Stimulated activated effector memory CD8-positive, alpha-beta T cell treated with anti-CD3 and anti-CD28 coated beads, Interleukin-12 subunit alpha, Interleukin-12 subunit beta, amount 100 ng/mL, for 72 hours (primary cell): ENCODE data around the gene SLC30A2.

Experiments
- ATAC-seq: fragments of 150-1000 bp; cut with Tn5 transposase; 2 replicates; pipeline ENCODE4 v1.10.0; 2021
- DNase-seq, 2 donors: peaks; one replicate each; pipeline ENCODE4 v3.0.0; 2021 to 2022; ENCODE audit warnings: low spot score in 2 of 2
- H3K27ac Mint-ChIP-seq: one replicate; pipeline ENCODE4 v1.8.0; 2022; ENCODE audit warnings: mild to moderate bottlenecking, mixed read lengths
- H3K36me3 Mint-ChIP-seq: one replicate; pipeline ENCODE4 v1.8.0; 2022; ENCODE audit warnings: mild to moderate bottlenecking, mixed read lengths
- H3K4me1 Mint-ChIP-seq: one replicate; pipeline ENCODE4 v1.8.0; 2022; ENCODE audit warnings: mixed read lengths
- H3K4me3 Mint-ChIP-seq: one replicate; pipeline ENCODE4 v1.8.0; 2022; ENCODE audit warnings: mild to moderate bottlenecking, mixed read lengths
- H3K9me3 Mint-ChIP-seq: one replicate; pipeline ENCODE4 v1.8.0; 2022; ENCODE audit warnings: mixed read lengths

The SLC30A2 gene

GRCh38 chr1:26078286-26079177 lies 32.6 kb upstream of the SLC30A2 start:
- no peak overlapping the region for H3K4me3 Mint-ChIP-seq
- no peaks in the 10 kb centered on the region for H3K36me3 Mint-ChIP-seq
- no peak for DNase-seq
- ATAC-seq, result no peak
- no peaks in the 10 kb centered on the region for H3K9me3 Mint-ChIP-seq
- H3K4me1 Mint-ChIP-seq, result no peaks in the 10 kb centered on the region
- no peak overlapping the region for H3K27ac Mint-ChIP-seq

- no peaks in the 10 kb centered on the region for H3K9me3 Mint-ChIP-seq
- H3K36me3 Mint-ChIP-seq, result no peaks in the 10 kb centered on the region
- no peaks in the 10 kb centered on the region for H3K4me1 Mint-ChIP-seq
- ATAC-seq (no peak), DNase-seq (no peak)
- H3K27ac Mint-ChIP-seq, result no peak overlapping the region
- no peak overlapping the region for H3K4me3 Mint-ChIP-seq
Measured at GRCh38 chr1:26077524-26077923, 31.6 kb upstream of the SLC30A2 start.

GRCh38 chr1:26075421-26076144 lies 29.7 kb upstream of the SLC30A2 start:
- Mint-ChIP-seq H3K36me3 (no peaks in the 10 kb centered on the region), H3K4me3 (no peak overlapping the region), H3K27ac (no peak overlapping the region), H3K4me1 (no peaks in the 10 kb centered on the region), H3K9me3 (no peaks in the 10 kb centered on the region)
- ATAC-seq (no peak), DNase-seq (no peak)

- Mint-ChIP-seq H3K4me3 (no peak overlapping the region), H3K9me3 (no peaks in the 10 kb centered on the region), H3K36me3 (no peaks in the 10 kb centered on the region), H3K4me1 (no peaks in the 10 kb centered on the region), H3K27ac (no peak overlapping the region)
- DNase-seq (no peak), ATAC-seq (no peak)
Measured at GRCh38 chr1:26072305-26072704, 26.4 kb upstream of the SLC30A2 start.

GRCh38 chr1:26070963-26071342 lies 25.0 kb upstream of the SLC30A2 start:
- H3K9me3 Mint-ChIP-seq, result no peaks in the 10 kb centered on the region
- no peak overlapping the region for H3K27ac Mint-ChIP-seq
- DNase-seq (no peak), ATAC-seq (no peak)
- H3K4me1 Mint-ChIP-seq, result no peaks in the 10 kb centered on the region
- no peaks in the 10 kb centered on the region for H3K36me3 Mint-ChIP-seq
- H3K4me3 Mint-ChIP-seq, result no peak overlapping the region

- ATAC-seq (no peak), DNase-seq (no peak)
- Mint-ChIP-seq H3K27ac (no peak overlapping the region), H3K36me3 (no peaks in the 10 kb centered on the region), H3K4me1 (no peaks in the 10 kb centered on the region), H3K9me3 (no peaks in the 10 kb centered on the region), H3K4me3 (no peak overlapping the region)
Measured at GRCh38 chr1:26070296-26070962, 24.5 kb upstream of the SLC30A2 start.

- no peak for DNase-seq
- no peak overlapping the region for H3K4me3 Mint-ChIP-seq
- H3K9me3 Mint-ChIP-seq, result no peaks in the 10 kb centered on the region
- no peak overlapping the region for H3K27ac Mint-ChIP-seq
- no peak for ATAC-seq
- H3K36me3 Mint-ChIP-seq, result no peaks in the 10 kb centered on the region
- no peaks in the 10 kb centered on the region for H3K4me1 Mint-ChIP-seq
Measured at GRCh38 chr1:26069941-26070295, 24.0 kb upstream of the SLC30A2 start.

- no peak for DNase-seq
- Mint-ChIP-seq H3K4me1 (no peaks in the 10 kb centered on the region), H3K4me3 (no peak within 1 kb of the TSS), H3K9me3 (no peaks in the 10 kb centered on the region), H3K27ac (no peak within 1 kb of the TSS), H3K36me3 (no peaks in the 10 kb centered on the region)
- no peak for ATAC-seq
Measured at GRCh38 chr1:26067432-26067911, 21.6 kb upstream of the SLC30A2 start, which contains the start of gene TRIM63. Gene TRIM63, minus strand, starts transcription at chr1:26067630. Its CDS starts 136 bp downstream, at chr1:26067494.

- no peak overlapping the region for H3K27ac Mint-ChIP-seq
- H3K9me3 Mint-ChIP-seq, result no peaks in the 10 kb centered on the region
- ATAC-seq (no peak), DNase-seq (no peak)
- H3K36me3 Mint-ChIP-seq, result no peaks in the 10 kb centered on the region
- no peaks in the 10 kb centered on the region for H3K4me1 Mint-ChIP-seq
- no peak overlapping the region for H3K4me3 Mint-ChIP-seq
Measured at GRCh38 chr1:26066857-26067256, 20.9 kb upstream of the SLC30A2 start.

GRCh38 chr1:26066160-26066559 lies 20.2 kb upstream of the SLC30A2 start:
- Mint-ChIP-seq H3K4me3 (no peak overlapping the region), H3K27ac (no peak overlapping the region), H3K9me3 (no peaks in the 10 kb centered on the region), H3K4me1 (no peaks in the 10 kb centered on the region), H3K36me3 (no peaks in the 10 kb centered on the region)
- no peak for ATAC-seq
- no peak for DNase-seq

GRCh38 chr1:26064553-26064952 lies 18.6 kb upstream of the SLC30A2 start:
- Mint-ChIP-seq H3K9me3 (no peaks in the 10 kb centered on the region), H3K36me3 (no peaks in the 10 kb centered on the region), H3K4me3 (no peak overlapping the region), H3K27ac (no peak overlapping the region), H3K4me1 (no peaks in the 10 kb centered on the region)
- ATAC-seq (no peak), DNase-seq (no peak)

- H3K36me3 Mint-ChIP-seq, result no peaks in the 10 kb centered on the region
- ATAC-seq (peak; percentile 44), DNase-seq (no peak)
- H3K9me3 Mint-ChIP-seq, result no peaks in the 10 kb centered on the region
- H3K27ac Mint-ChIP-seq, result no peak overlapping the region
- H3K4me1 Mint-ChIP-seq, result no peaks in the 10 kb centered on the region
- H3K4me3 Mint-ChIP-seq, result no peak overlapping the region
Measured at GRCh38 chr1:26060832-26061574, 15.1 kb upstream of the SLC30A2 start.

- DNase-seq, result no peak
- no peaks in the 10 kb centered on the region for H3K36me3 Mint-ChIP-seq
- H3K9me3 Mint-ChIP-seq, result no peaks in the 10 kb centered on the region
- ATAC-seq, result no peak
- no peaks in the 10 kb centered on the region for H3K4me1 Mint-ChIP-seq
- no peak overlapping the region for H3K4me3 Mint-ChIP-seq
- no peak overlapping the region for H3K27ac Mint-ChIP-seq
Measured at GRCh38 chr1:26059906-26060305, 14.0 kb upstream of the SLC30A2 start.

GRCh38 chr1:26058052-26058595 lies 12.2 kb upstream of the SLC30A2 start:
- Mint-ChIP-seq H3K4me3 (no peak overlapping the region), H3K27ac (no peak overlapping the region), H3K36me3 (no peaks in the 10 kb centered on the region), H3K4me1 (no peaks in the 10 kb centered on the region), H3K9me3 (no peaks in the 10 kb centered on the region)
- ATAC-seq, result no peak
- DNase-seq, result no peak

GRCh38 chr1:26057189-26057588 lies 11.3 kb upstream of the SLC30A2 start:
- Mint-ChIP-seq H3K4me3 (no peak overlapping the region), H3K9me3 (no peaks in the 10 kb centered on the region), H3K4me1 (no peaks in the 10 kb centered on the region), H3K27ac (no peak overlapping the region), H3K36me3 (no peaks in the 10 kb centered on the region)
- DNase-seq, result no peak
- ATAC-seq, result no peak
